ENCODE data around the gene RBMS1.

RBMS1 gene

GRCh38 chr2:160433466-160434140 is 60.0 kb downstream of the RBMS1 start:
- Histone ChIP-seq H3K4me3 (replicated peaks; ENCODE audit: insufficient read depth, low read length) (no peak overlapping the region), H3K27me3 (ENCODE audit: insufficient read depth, poor library complexity, severe bottlenecking) (no peaks in the 10 kb centered on the region), H3K27ac (replicated peaks) (no peak overlapping the region)
- TF ChIP-seq, protein P1, sequence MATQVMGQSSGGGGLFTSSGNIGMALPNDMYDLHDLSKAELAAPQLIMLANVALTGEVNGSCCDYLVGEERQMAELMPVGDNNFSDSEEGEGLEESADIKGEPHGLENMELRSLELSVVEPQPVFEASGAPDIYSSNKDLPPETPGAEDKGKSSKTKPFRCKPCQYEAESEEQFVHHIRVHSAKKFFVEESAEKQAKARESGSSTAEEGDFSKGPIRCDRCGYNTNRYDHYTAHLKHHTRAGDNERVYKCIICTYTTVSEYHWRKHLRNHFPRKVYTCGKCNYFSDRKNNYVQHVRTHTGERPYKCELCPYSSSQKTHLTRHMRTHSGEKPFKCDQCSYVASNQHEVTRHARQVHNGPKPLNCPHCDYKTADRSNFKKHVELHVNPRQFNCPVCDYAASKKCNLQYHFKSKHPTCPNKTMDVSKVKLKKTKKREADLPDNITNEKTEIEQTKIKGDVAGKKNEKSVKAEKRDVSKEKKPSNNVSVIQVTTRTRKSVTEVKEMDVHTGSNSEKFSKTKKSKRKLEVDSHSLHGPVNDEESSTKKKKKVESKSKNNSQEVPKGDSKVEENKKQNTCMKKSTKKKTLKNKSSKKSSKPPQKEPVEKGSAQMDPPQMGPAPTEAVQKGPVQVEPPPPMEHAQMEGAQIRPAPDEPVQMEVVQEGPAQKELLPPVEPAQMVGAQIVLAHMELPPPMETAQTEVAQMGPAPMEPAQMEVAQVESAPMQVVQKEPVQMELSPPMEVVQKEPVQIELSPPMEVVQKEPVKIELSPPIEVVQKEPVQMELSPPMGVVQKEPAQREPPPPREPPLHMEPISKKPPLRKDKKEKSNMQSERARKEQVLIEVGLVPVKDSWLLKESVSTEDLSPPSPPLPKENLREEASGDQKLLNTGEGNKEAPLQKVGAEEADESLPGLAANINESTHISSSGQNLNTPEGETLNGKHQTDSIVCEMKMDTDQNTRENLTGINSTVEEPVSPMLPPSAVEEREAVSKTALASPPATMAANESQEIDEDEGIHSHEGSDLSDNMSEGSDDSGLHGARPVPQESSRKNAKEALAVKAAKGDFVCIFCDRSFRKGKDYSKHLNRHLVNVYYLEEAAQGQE (IDR thresholded peaks at IDR 0.05; ENCODE audit: insufficient replicate concordance, low read depth), result no peak
- TF ChIP-seq SPI1 (IDR thresholded peaks at IDR 0.05; ENCODE audit: borderline replicate concordance, low read depth) (peak; percentile 63; the same call in 1 of the 2 replicates), GABPA (IDR thresholded peaks at IDR 0.05; ENCODE audit: low read depth) (no peak), POLR2AphosphoS5 (IDR thresholded peaks at IDR 0.05; ENCODE audit: low read depth) (no peak)
- TF ChIP-seq, protein P2, sequence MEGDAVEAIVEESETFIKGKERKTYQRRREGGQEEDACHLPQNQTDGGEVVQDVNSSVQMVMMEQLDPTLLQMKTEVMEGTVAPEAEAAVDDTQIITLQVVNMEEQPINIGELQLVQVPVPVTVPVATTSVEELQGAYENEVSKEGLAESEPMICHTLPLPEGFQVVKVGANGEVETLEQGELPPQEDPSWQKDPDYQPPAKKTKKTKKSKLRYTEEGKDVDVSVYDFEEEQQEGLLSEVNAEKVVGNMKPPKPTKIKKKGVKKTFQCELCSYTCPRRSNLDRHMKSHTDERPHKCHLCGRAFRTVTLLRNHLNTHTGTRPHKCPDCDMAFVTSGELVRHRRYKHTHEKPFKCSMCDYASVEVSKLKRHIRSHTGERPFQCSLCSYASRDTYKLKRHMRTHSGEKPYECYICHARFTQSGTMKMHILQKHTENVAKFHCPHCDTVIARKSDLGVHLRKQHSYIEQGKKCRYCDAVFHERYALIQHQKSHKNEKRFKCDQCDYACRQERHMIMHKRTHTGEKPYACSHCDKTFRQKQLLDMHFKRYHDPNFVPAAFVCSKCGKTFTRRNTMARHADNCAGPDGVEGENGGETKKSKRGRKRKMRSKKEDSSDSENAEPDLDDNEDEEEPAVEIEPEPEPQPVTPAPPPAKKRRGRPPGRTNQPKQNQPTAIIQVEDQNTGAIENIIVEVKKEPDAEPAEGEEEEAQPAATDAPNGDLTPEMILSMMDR (IDR thresholded peaks at IDR 0.05; ENCODE audit: insufficient read depth, low read length), result no peak
- DNase-seq (ENCODE audit: low read depth in 1 of 2, low spot score in 1 of 2), result no peak

DNA sequence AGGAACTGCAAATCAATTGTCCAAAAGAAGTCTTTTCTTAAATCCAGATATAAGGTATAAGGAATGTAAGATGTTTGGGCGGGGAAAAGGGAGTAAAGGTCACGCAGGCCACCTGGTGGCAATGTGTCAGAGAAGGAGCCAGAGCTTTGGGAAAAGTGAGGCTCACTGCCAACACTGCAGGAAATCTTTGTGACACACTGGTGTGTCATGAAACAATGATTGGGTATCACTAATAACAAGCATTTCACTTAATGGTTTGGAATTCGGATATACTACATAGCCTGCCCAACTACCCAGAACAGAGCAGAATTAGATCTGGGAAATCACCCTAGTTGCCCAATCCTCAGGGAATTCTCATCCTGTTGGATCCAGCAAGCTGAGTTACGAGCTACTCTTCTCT is 61.0 kb downstream of the RBMS1 start:
- TF ChIP-seq SPI1 (IDR thresholded peaks at IDR 0.05; ENCODE audit: borderline replicate concordance, low read depth), result no peak
- no peak for TF ChIP-seq GABPA (IDR thresholded peaks at IDR 0.05; ENCODE audit: low read depth)
- TF ChIP-seq, protein P2 (IDR thresholded peaks at IDR 0.05; ENCODE audit: insufficient read depth, low read length), result no peak
- TF ChIP-seq POLR2AphosphoS5 (IDR thresholded peaks at IDR 0.05; ENCODE audit: low read depth), result no peak
- TF ChIP-seq, protein P1 (IDR thresholded peaks at IDR 0.05; ENCODE audit: insufficient replicate concordance, low read depth), result no peak
- Histone ChIP-seq H3K4me3 (replicated peaks; ENCODE audit: insufficient read depth, low read length) (no peak overlapping the region), H3K27ac (replicated peaks) (no peak overlapping the region), H3K27me3 (ENCODE audit: insufficient read depth, poor library complexity, severe bottlenecking) (no peaks in the 10 kb centered on the region)
- no peak for DNase-seq (ENCODE audit: low read depth in 1 of 2, low spot score in 1 of 2)

GRCh38 chr2:160431441-160431840 is 62.2 kb downstream of the RBMS1 start:
- Histone ChIP-seq H3K4me3 (replicated peaks; ENCODE audit: insufficient read depth, low read length) (no peak overlapping the region), H3K27me3 (ENCODE audit: insufficient read depth, poor library complexity, severe bottlenecking) (no peaks in the 10 kb centered on the region), H3K27ac (replicated peaks) (no peak overlapping the region)
- DNase-seq (ENCODE audit: low read depth in 1 of 2, low spot score in 1 of 2), result peak in 1 of 2 experiments; percentile 68
- TF ChIP-seq GABPA (IDR thresholded peaks at IDR 0.05; ENCODE audit: low read depth) (no peak), SPI1 (IDR thresholded peaks at IDR 0.05; ENCODE audit: borderline replicate concordance, low read depth) (no peak), POLR2AphosphoS5 (IDR thresholded peaks at IDR 0.05; ENCODE audit: low read depth) (no peak)
- TF ChIP-seq, protein P1 (IDR thresholded peaks at IDR 0.05; ENCODE audit: insufficient replicate concordance, low read depth), result no peak
- TF ChIP-seq, protein P2 (IDR thresholded peaks at IDR 0.05; ENCODE audit: insufficient read depth, low read length), result no peak

Data from HL-60 (cell line).